Cardiac septum (tissue), 1 donor: Measurements from ENCODE around the gene PIAS4. TPM values are rescaled to one million over a fixed set of nuclear protein-coding genes. Genes with fewer than 3 reads are reported as not detected.

Experiments used
- DNase-seq: peaks from one replicate; pipeline ENCODE4 v3.0.0-alpha.2; 2020; ENCODE audit warnings: low spot score
- intact Hi-C: fragments of 100-400 bp; cut with DNase I; formaldehyde crosslinking; loops from one replicate; pipeline ENCODE4 v1.14.0; 2022
- total RNA-seq: library from RNA; stranded (reverse); fragmentation: NEBNext Ultra II Directional; extraction: Animal tissue kit (Norgen Biotek cat#: 25700); gene quantifications from one replicate; pipeline ENCODE4 v1.2.1, GENCODE V29; 2021
- donor health status: DM: no; HTN: no; CAD: no.

Gene PIAS4
- total RNA-seq, 1 donor from 2014 or later = 18.4 TPM

DNA sequence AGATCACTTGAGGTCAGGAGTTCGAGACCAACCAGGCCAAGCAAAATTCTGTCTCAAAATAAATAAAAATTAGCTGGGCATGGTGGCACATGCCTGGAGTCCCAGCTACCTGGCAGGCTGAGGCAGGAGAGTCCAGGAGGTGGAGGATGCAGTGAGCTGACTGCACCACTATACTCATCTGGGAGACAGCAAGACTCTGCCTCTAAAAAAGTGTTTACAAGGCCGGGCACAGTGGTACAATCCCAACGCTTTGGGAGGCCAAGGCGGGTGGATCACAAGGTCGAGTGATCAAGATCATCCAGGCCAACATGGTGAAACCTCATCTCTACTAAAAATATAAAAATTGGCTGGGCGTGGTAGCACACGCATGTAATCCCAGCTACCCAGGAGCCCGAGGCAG lies 32.4 kb upstream of the PIAS4 start:
- DNase-seq = no peak
- intact Hi-C loops = no loop called here

- no peak for DNase-seq
- intact Hi-C loops = no loop called here
These were observed 31.9 kb upstream of the PIAS4 start for GRCh38 chr19:3975637-3976087.

DNA sequence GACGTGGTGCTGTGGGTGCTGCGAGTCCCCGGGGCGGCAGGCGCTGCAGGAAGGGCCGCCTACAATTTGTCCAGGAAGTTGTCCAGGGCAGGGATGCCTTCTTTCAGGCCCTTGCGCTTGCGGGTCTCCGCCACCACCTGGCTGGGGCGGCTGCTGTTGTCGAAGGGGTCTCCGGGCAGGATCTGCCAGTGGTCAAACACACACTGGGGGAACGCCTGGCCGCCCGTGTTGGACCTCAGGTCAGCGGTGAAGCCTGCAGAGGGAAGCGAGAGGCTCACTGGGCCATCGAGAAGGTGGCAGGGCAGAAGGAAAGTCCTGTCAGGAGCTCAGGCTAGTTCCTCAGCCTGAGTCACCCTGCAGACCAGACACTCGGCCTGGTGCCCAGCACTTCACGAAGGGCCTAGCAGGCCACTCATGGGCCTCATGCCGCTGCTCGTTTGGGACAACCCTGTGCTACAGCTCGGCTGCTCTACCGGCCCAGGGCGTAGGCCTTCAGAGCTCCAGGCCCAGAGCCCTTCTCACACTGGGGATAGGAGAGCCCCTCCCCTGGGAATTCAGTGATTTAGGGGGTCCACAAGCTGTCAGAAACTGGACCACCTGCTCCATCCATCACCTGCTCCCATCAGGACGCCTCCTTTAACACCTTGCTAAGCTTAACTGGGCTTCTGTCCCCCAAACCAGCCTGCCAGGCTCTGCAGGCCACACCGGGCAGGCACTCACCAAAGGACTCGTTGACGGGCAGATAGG lies 30.9 kb upstream of the PIAS4 start:
- no peak for DNase-seq
- intact Hi-C loops = no loop called here

DNA sequence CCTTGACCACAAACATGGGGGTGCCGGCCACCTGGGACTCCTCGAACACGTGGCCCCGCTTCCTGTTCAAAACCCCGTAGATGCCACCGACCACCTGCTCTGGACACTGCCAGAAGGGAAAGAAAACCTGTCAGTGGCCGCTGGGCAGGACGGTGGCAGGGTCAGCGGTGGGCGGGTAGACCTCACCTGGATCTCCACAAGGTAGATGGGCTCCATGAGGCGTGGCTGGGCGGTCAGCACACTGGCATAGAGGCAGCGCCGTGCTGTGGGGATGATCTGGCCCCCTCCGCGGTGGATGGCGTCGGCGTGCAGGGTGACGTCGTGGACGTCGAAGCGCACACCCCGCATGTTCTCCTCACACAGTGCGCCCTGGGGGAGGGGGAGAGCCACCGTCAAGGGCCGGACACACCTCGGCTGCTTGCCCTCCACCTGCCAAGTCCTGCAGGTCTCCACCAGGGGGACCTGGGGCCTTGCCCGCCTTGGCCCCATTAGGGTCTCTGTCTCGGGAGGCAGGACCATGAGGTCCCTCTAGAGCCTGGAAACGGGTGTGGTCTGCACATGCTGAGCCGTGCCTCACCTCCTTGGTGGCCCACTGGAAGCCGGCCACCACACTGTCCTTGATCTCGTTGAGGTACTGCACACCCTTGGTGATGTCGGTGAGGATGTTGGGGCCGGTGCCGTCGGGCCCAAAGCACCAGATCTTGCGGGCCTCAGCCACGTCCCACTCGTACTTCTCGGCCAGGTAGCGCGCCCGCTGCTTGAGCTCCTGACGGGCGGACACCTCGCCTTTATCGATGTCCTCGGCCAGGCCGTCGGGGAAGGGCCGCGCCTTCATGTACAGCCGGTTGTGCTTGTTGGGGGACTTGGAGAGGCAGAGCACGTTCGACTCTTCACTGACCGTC lies 30.0 kb upstream of the PIAS4 start:
- intact Hi-C loops = no loop called here
- DNase-seq = no peak

- intact Hi-C loops = no loop called here
These were observed 29.4 kb upstream of the PIAS4 start for GRCh38 chr19:3978145-3978544.

GRCh38 chr19:3979289-3979673 lies 28.3 kb upstream of the PIAS4 start:
- DNase-seq = no peak

More at GRCh38 chr19:3978145-3978544, 29.4 kb upstream of the PIAS4 start:
- no peak for DNase-seq

GRCh38 chr19:3979674-3980352 lies 27.7 kb upstream of the PIAS4 start:
- intact Hi-C loops = no loop called here
- no peak for DNase-seq

More at GRCh38 chr19:3979289-3979673, 28.3 kb upstream of the PIAS4 start:
- intact Hi-C loops = no loop called here

GRCh38 chr19:3980353-3981251 lies 26.9 kb upstream of the PIAS4 start:
- intact Hi-C loops = no loop called here
- no peak for DNase-seq

GRCh38 chr19:3981373-3981735 lies 26.2 kb upstream of the PIAS4 start:
- intact Hi-C loops = no loop called here
- DNase-seq = no peak

- DNase-seq = no peak
- intact Hi-C loops = no loop called here
These were observed 25.5 kb upstream of the PIAS4 start for GRCh38 chr19:3981736-3982681.

DNA sequence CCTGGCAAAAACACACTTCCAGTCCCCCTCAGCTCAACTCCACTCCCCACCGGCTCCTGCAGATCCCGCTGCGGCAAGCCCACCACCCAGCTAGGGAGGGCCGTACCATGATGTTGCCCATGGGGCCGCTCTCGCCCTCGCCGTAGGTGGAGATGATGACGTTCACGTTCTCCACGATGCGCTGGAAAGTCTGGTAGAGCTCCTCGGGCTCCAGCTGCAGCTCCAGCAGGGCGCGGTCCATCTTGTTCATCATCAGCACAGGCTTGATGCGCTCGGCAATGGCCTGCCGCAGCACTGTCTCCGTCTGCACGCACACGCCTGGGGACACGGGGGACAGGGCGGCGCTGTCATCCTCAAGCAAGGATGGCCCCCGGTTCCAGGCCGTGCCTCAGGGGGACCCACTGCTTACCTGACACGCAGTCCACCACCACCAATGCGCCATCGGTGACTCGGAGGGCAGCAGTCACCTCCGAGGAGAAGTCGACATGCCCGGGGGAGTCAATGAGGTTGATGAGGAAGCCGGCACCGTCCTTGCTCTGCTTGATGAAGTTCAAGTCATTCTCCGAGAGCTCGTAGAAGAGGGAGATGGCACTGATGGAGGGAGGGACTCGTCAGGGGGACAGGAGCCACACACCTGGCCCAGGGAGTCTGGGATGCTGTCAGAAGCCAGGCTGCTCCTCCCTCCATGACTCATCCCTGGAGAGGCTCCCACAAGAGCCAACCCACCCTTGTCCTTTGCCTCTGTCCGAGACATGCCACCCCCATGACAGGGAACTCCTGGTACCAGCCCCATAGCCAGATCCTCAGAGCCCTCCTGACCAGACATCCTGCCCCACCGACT lies 24.6 kb upstream of the PIAS4 start:
- intact Hi-C loops = no loop called here

GRCh38 chr19:3983542-3983914 lies 24.0 kb upstream of the PIAS4 start:
- intact Hi-C loops = no loop called here
- DNase-seq = no peak

More for the DNA sequence above, 24.6 kb upstream of the PIAS4 start:
- no peak for DNase-seq

DNA sequence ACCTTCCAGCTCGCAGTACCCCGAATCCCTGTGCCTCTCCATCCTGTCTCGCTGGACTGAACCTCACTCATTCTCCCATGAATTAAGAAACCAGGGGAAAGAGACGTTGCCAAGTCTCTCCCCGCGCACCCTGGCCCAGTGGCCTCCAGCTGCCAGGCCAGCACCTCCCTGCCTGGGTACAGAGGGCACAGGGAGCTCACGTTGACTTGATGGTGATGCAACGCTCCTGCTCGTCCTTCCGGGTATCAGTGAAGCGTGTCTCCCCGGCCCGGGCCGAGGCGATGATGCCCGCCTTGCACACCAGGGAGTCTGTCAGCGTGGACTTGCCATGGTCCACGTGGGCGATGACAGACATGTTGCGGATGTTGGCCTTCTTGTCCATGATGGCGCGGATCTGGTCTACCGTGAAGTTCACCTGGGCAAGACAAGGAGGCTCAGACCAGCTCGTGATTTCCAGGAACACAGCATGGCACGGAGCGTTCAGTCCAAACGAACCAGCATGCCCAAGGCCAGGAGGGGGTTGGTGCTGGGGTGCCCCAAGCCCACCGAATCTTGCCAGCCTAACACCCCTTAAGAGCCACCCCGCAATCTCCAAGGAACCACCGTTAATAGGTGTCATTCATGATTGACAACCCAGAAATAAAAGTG lies 23.5 kb upstream of the PIAS4 start:
- DNase-seq = no peak
- intact Hi-C loops = loop anchor here (2.0 kb wide), 1 partner anchor 13 kb away; the partner anchor contains the start of gene DAPK3

- intact Hi-C loops = loop anchor here (2.0 kb wide), 1 partner anchor 14 kb away; the partner anchor contains the start of gene DAPK3
These were observed 23.0 kb upstream of the PIAS4 start for GRCh38 chr19:3984584-3984907.

DNA sequence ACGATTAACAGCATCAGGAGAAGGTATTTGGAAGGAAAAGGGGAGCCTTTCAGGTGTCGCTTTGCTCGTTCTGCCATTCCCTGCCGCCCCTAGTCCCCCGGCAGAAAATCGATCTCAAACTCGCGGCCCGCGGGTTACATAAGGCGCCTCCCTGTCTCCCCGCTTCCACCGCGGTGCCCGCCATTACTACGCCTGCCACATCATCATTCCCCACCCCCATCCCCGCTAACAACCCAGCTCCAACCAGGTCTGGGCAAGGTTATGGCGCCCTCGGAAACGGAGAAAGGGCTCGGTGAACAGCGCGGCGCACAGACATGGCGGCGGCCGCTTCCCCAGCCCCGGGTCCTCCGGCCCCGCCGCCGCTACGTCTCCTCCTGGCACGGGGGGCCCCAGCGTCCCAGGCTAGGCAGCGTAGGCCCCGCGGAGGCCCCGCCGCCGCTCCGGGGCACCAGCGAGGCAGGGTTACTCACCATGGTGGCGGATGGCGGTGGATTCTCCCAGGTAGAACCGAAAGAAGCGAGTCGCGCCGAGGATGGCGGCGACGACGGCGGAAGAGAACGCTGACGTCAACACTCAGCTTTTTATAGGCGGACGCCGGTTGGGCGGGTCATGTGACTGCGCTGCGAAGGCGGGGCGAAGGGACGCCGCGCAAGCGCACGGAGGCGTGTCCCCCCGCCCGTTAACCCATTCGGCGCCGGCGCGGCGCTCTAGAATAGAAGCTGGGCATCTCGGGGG lies 22.5 kb upstream of the PIAS4 start, which contains the start of gene EEF2:
Gene EEF2 (minus strand): TSS at position 556 of the 735 bp plus-strand sequence. CDS start 83 bp downstream, at position 473.
- intact Hi-C loops = loop anchor here (1.0 to 5.0 kb wide), 4 partner anchors 14 to 223 kb away; partner anchors contain the start of genes ANKRD24, APBA3, DAPK3 and MRPL54

More at GRCh38 chr19:3984584-3984907, 23.0 kb upstream of the PIAS4 start:
- no peak for DNase-seq

More for the DNA sequence above, 22.5 kb upstream of the PIAS4 start, which contains the start of gene EEF2:
- peak; percentile 94 for DNase-seq
